Gastroesophageal sphincter (tissue), 2 donors: Measurements from ENCODE around the gene PHF2.

Experiments
- EP300 ChIP-seq: sonication (generic); formaldehyde crosslinking; IDR thresholded peaks from one replicate; pipeline ENCODE4 v1.6.1; 2017; ENCODE audit warnings: antibody characterized with exemption, mild to moderate bottlenecking
- POLR2A ChIP-seq, 2 donors: fragments of 450-650 bp; IDR thresholded peaks; one replicate each; pipeline ENCODE4 v1.6.1; 2017; ENCODE audit warnings: antibody characterized with exemption in 2 of 2, mild to moderate bottlenecking in 2 of 2, moderate library complexity in 1 of 2
- POLR2AphosphoS5 ChIP-seq: sonication (generic); formaldehyde crosslinking; IDR thresholded peaks from one replicate; pipeline ENCODE4 v1.6.1; 2017; ENCODE audit warnings: antibody characterized with exemption

DNA sequence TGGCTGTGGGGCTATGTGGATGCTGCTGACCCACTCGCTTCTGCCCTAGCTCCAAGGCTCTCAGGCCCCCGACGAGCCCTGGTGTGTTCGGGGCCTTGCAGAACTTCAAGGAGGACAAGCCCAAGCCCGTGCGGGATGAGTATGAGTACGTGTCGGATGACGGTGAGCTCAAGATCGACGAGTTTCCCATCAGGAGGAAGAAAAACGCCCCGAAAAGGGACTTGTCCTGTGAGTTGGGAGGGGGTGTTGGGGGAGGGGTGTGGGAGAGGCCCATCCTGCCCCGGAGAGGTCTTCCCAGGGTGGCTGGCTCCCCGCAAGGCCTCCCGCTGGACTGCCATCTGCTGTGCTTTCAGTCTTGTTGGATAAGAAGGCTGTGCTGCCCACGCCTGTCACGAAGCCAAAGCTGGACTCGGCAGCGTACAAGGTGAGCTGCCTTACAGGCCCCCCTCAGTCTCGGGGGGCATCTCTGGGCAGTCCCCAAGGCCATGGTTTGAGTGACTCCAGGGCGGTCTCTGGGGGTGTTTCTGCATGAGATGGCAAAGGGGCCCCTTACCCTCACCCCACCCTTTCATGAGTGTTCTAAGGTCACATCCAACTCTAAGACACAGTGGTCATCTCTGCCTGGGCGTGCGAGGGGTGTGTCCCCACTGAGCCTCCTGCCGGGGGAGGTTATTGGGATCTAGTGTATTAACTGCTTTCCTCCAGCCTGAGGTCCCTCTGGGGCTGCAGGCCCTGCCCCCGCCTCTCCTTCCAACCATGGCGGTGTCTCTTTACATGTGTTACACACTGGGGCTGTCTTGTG, 89.5 kb downstream of the PHF2 start:
- TF ChIP-seq POLR2AphosphoS5 (no peak), POLR2A (IDR thresholded peaks at IDR 0.05) (no peak), EP300 (no peak)
